HG03354 (cell line): ENCODE data around the gene JARID2.
A peak's percentile ranks its signal among the peaks of the same experiment; 100 is the strongest.

ENCODE experiments used
- ATAC-seq: cut with Tn5 transposase; IDR thresholded peaks from one replicate; pipeline ENCODE4 v1.9.1; 2021; ENCODE audit warnings: mild to moderate bottlenecking; ENCODE audit not compliant: unreplicated experiment, poor library complexity, severe bottlenecking

JARID2 gene

GRCh38 chr6:15326067-15326614 is 80.3 kb downstream of the JARID2 start:
- peak; percentile 46 for ATAC-seq

GRCh38 chr6:15327271-15327670 is 81.4 kb downstream of the JARID2 start:
- ATAC-seq = peak; percentile 52

GRCh38 chr6:15329197-15329671 is 83.4 kb downstream of the JARID2 start:
- no peak for ATAC-seq

GRCh38 chr6:15330174-15330944 is 84.5 kb downstream of the JARID2 start:
- ATAC-seq = no peak

- ATAC-seq = no peak
Measured at GRCh38 chr6:15331143-15331542, 85.3 kb downstream of the JARID2 start.

GRCh38 chr6:15331629-15332251 is 85.9 kb downstream of the JARID2 start:
- no peak for ATAC-seq

- no peak for ATAC-seq
Measured at GRCh38 chr6:15332446-15332845, 86.6 kb downstream of the JARID2 start.

- ATAC-seq = peak; percentile 37
Measured at GRCh38 chr6:15335385-15335784, 89.5 kb downstream of the JARID2 start.

GRCh38 chr6:15335916-15336315 is 90.0 kb downstream of the JARID2 start:
- ATAC-seq = no peak

- no peak for ATAC-seq
Measured at GRCh38 chr6:15336900-15337560, 91.2 kb downstream of the JARID2 start.

GRCh38 chr6:15337582-15337981 is 91.7 kb downstream of the JARID2 start:
- ATAC-seq = no peak

GRCh38 chr6:15338476-15338875 is 92.6 kb downstream of the JARID2 start:
- ATAC-seq = no peak

GRCh38 chr6:15339081-15339480 is 93.2 kb downstream of the JARID2 start:
- no peak for ATAC-seq

- ATAC-seq = no peak
Measured at GRCh38 chr6:15340105-15340601, 94.3 kb downstream of the JARID2 start.

- ATAC-seq = peak; percentile 53
Measured at GRCh38 chr6:15340775-15341174, 94.9 kb downstream of the JARID2 start.

- no peak for ATAC-seq
Measured at GRCh38 chr6:15341311-15342001, 95.6 kb downstream of the JARID2 start.

GRCh38 chr6:15342114-15342513 is 96.2 kb downstream of the JARID2 start:
- no peak for ATAC-seq

- ATAC-seq = no peak
Measured at GRCh38 chr6:15343490-15344191, 97.8 kb downstream of the JARID2 start.

- no peak for ATAC-seq
Measured at GRCh38 chr6:15344192-15344519, 98.3 kb downstream of the JARID2 start.
